Measurements from ENCODE around the gene SEPTIN11. TPM values are rescaled to one million over a fixed set of nuclear protein-coding genes. Genes with fewer than 3 reads are reported as not detected.

The SEPTIN11 gene
- total RNA-seq, 1 donor from 2014 or later = 49.2 TPM

- no peaks in the 10 kb centered on the region for H3K27me3 ChIP-seq (ENCODE audit: control insufficient read depth, insufficient read depth, low read length)
- no peak for TF ChIP-seq CTCF (IDR thresholded peaks at IDR 0.05; ENCODE audit: insufficient read depth, low read length, severe bottlenecking)
- FAIRE-seq (peak; percentile 50), DNase-seq (ENCODE audit: low read depth) (no peak)
- H3K36me3 ChIP-seq (ENCODE audit: control insufficient read depth, insufficient read depth, low read length) = peaks cover 1% of the 10 kb centered on the region
- H3K4me3 ChIP-seq (ENCODE audit: low read depth, low read length) = no peak overlapping the region
These were observed 16.5 kb downstream of the SEPTIN11 start for GRCh38 chr4:76965866-76966579.

- no peak for DNase-seq (ENCODE audit: low read depth)
- Histone ChIP-seq H3K4me3 (ENCODE audit: low read depth, low read length) (no peak overlapping the region), H3K27me3 (ENCODE audit: control insufficient read depth, insufficient read depth, low read length) (no peaks in the 10 kb centered on the region), H3K36me3 (ENCODE audit: control insufficient read depth, insufficient read depth, low read length) (peaks cover 4% of the 10 kb centered on the region)
- TF ChIP-seq CTCF (IDR thresholded peaks at IDR 0.05; ENCODE audit: insufficient read depth, low read length, severe bottlenecking) = no peak
- FAIRE-seq = no peak
These were observed 19.4 kb downstream of the SEPTIN11 start for GRCh38 chr4:76968937-76969336.

GRCh38 chr4:76969495-76969894 lies 19.9 kb downstream of the SEPTIN11 start:
- FAIRE-seq (no peak), DNase-seq (ENCODE audit: low read depth) (no peak)
- H3K4me3 ChIP-seq (ENCODE audit: low read depth, low read length) = no peak overlapping the region
- H3K27me3 ChIP-seq (ENCODE audit: control insufficient read depth, insufficient read depth, low read length) = no peaks in the 10 kb centered on the region
- TF ChIP-seq CTCF (IDR thresholded peaks at IDR 0.05; ENCODE audit: insufficient read depth, low read length, severe bottlenecking) = no peak
- H3K36me3 ChIP-seq (ENCODE audit: control insufficient read depth, insufficient read depth, low read length) = peaks cover 4% of the 10 kb centered on the region

- no peak for TF ChIP-seq CTCF (IDR thresholded peaks at IDR 0.05; ENCODE audit: insufficient read depth, low read length, severe bottlenecking)
- Histone ChIP-seq H3K4me3 (ENCODE audit: low read depth, low read length) (no peak overlapping the region), H3K27me3 (ENCODE audit: control insufficient read depth, insufficient read depth, low read length) (no peaks in the 10 kb centered on the region), H3K36me3 (ENCODE audit: control insufficient read depth, insufficient read depth, low read length) (peaks cover 4% of the 10 kb centered on the region)
- DNase-seq (ENCODE audit: low read depth) (no peak), FAIRE-seq (no peak)
These were observed 20.5 kb downstream of the SEPTIN11 start for GRCh38 chr4:76969941-76970529.

GRCh38 chr4:76972306-76972705 lies 22.8 kb downstream of the SEPTIN11 start:
- DNase-seq (ENCODE audit: low read depth) = no peak
- no peaks in the 10 kb centered on the region for H3K27me3 ChIP-seq (ENCODE audit: control insufficient read depth, insufficient read depth, low read length)
- H3K36me3 ChIP-seq (ENCODE audit: control insufficient read depth, insufficient read depth, low read length) = peaks cover 3% of the 10 kb centered on the region
- FAIRE-seq = no peak
- TF ChIP-seq CTCF (IDR thresholded peaks at IDR 0.05; ENCODE audit: insufficient read depth, low read length, severe bottlenecking) = no peak
- no peak overlapping the region for H3K4me3 ChIP-seq (ENCODE audit: low read depth, low read length)
